ENCODE measurements around the gene TMEM94. TPM values are rescaled to one million over a fixed set of nuclear protein-coding genes. Genes with fewer than 3 reads are reported as not detected.

TMEM94 gene
- total and polyA plus RNA-seq, 2 of the 13 experiments (the other 11 are each of a cell fraction or from before 2014, with no cell fraction given), result 32.6 to 134 TPM

GRCh38 chr17:75524970-75525805 lies 68.8 kb downstream of the TMEM94 start, which contains the start of gene LLGL2 (continued):
- peak; percentile 98 for TF ChIP-seq KDM2A (CRISPR knock-in tag; IDR thresholded peaks at IDR 0.05; ENCODE audit: borderline replicate concordance, low read depth)
- no peak for TF ChIP-seq CEBPG (CRISPR knock-in tag; IDR thresholded peaks at IDR 0.05)
- TF ChIP-seq NFATC3 (CRISPR knock-in tag; IDR thresholded peaks at IDR 0.05), result no peak
- no peak; the same call in 1 of the 2 replicates for TF ChIP-seq ZFY (CRISPR knock-in tag; IDR thresholded peaks at IDR 0.05)
- no peak for TF ChIP-seq SSRP1 (CRISPR knock-in tag; IDR thresholded peaks at IDR 0.05)
- no peak for TF ChIP-seq FOXM1 (CRISPR knock-in tag; IDR thresholded peaks at IDR 0.05)
- no peak for TF ChIP-seq SMYD3 (CRISPR knock-in tag; IDR thresholded peaks at IDR 0.05)
- TF ChIP-seq ZBED4 (CRISPR knock-in tag; IDR thresholded peaks at IDR 0.05; ENCODE audit: borderline replicate concordance), result peak; percentile 56; the same call in 1 of the 2 replicates
- no peak for TF ChIP-seq ZNF614 (CRISPR knock-in tag; IDR thresholded peaks at IDR 0.05; ENCODE audit: borderline replicate concordance)
- no peak for TF ChIP-seq RFX5 (IDR thresholded peaks at IDR 0.05; ENCODE audit: low read depth, low read length)
- TF ChIP-seq SNAI1 (CRISPR knock-in tag; IDR thresholded peaks at IDR 0.05; ENCODE audit: borderline replicate concordance), result no peak
- no peak for TF ChIP-seq HIVEP1 (CRISPR knock-in tag; IDR thresholded peaks at IDR 0.05)
- TF ChIP-seq ATM (IDR thresholded peaks at IDR 0.05; ENCODE audit: borderline replicate concordance), result no peak
- peak; percentile 70; the same call in 1 of the 2 replicates for TF ChIP-seq ZNF589 (CRISPR knock-in tag; conservative IDR thresholded peaks at IDR 0.05)
- no peak for TF ChIP-seq ZNF883 (CRISPR knock-in tag; IDR thresholded peaks at IDR 0.05; ENCODE audit: not compliant biosample characterization)
- TF ChIP-seq HOMEZ (CRISPR knock-in tag; IDR thresholded peaks at IDR 0.05; ENCODE audit: low read depth), result no peak
- no peak for TF ChIP-seq TOE1 (CRISPR knock-in tag; IDR thresholded peaks at IDR 0.05)
- no peak for TF ChIP-seq HNF4G (IDR thresholded peaks at IDR 0.05; ENCODE audit: borderline replicate concordance, low read depth, low read length)
- peak; percentile 24; the same call in 1 of the 2 replicates for TF ChIP-seq HNF4G (CRISPR knock-in tag; IDR thresholded peaks at IDR 0.05; ENCODE audit: borderline replicate concordance, low read depth)
- peak; percentile 27; the same call in 1 of the 2 replicates for TF ChIP-seq ARNT2 (CRISPR knock-in tag; IDR thresholded peaks at IDR 0.05; ENCODE audit: low read depth)
- TF ChIP-seq, protein P1, sequence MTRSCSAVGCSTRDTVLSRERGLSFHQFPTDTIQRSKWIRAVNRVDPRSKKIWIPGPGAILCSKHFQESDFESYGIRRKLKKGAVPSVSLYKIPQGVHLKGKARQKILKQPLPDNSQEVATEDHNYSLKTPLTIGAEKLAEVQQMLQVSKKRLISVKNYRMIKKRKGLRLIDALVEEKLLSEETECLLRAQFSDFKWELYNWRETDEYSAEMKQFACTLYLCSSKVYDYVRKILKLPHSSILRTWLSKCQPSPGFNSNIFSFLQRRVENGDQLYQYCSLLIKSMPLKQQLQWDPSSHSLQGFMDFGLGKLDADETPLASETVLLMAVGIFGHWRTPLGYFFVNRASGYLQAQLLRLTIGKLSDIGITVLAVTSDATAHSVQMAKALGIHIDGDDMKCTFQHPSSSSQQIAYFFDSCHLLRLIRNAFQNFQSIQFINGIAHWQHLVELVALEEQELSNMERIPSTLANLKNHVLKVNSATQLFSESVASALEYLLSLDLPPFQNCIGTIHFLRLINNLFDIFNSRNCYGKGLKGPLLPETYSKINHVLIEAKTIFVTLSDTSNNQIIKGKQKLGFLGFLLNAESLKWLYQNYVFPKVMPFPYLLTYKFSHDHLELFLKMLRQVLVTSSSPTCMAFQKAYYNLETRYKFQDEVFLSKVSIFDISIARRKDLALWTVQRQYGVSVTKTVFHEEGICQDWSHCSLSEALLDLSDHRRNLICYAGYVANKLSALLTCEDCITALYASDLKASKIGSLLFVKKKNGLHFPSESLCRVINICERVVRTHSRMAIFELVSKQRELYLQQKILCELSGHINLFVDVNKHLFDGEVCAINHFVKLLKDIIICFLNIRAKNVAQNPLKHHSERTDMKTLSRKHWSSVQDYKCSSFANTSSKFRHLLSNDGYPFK (CRISPR knock-in tag; IDR thresholded peaks at IDR 0.05; ENCODE audit: borderline replicate concordance), result no peak; the same call in 1 of the 2 replicates

Data from HepG2 (cell line).